Dendritic cell treated with granulocyte-macrophage colony-stimulating factor and Interleukin-4, amounts not matched to agents 40 ng/mL and 50 ng/mL, for 4 days (primary cell): ENCODE results near the gene HS1BP3.

Source experiments
- H3K27ac Mint-ChIP-seq: one replicate; pipeline ENCODE4 v1.8.0; 2022; ENCODE audit warnings: mild to moderate bottlenecking, mixed read lengths
- H3K27me3 Mint-ChIP-seq: one replicate; pipeline ENCODE4 v1.8.0; 2022; ENCODE audit warnings: mild to moderate bottlenecking, mixed read lengths
- H3K36me3 Mint-ChIP-seq: one replicate; pipeline ENCODE4 v1.8.0; 2022; ENCODE audit warnings: low read depth, mixed read lengths
- H3K4me1 Mint-ChIP-seq: one replicate; pipeline ENCODE4 v1.8.0; 2022; ENCODE audit warnings: low read depth, mixed read lengths
- H3K4me3 Mint-ChIP-seq: one replicate; pipeline ENCODE4 v1.8.0; 2022; ENCODE audit warnings: mild to moderate bottlenecking, moderate library complexity, mixed read lengths
- H3K9me3 Mint-ChIP-seq: one replicate; pipeline ENCODE4 v1.8.0; 2022; ENCODE audit warnings: mixed read lengths
- intact Hi-C: fragments of 100-400 bp; cut with micrococcal nuclease; formaldehyde crosslinking; loops from one replicate; pipeline ENCODE4 v1.15.0; 2022

Gene HS1BP3

GRCh38 chr2:20578266-20578894 lies 72.5 kb downstream of the HS1BP3 start:
- Mint-ChIP-seq H3K27me3 (no peaks in the 10 kb centered on the region), H3K9me3 (no peaks in the 10 kb centered on the region), H3K4me3 (no peak overlapping the region), H3K4me1 (peaks cover 12% of the 10 kb centered on the region), H3K36me3 (no peaks in the 10 kb centered on the region), H3K27ac (no peak overlapping the region)
- intact Hi-C loops: no loop called here

DNA sequence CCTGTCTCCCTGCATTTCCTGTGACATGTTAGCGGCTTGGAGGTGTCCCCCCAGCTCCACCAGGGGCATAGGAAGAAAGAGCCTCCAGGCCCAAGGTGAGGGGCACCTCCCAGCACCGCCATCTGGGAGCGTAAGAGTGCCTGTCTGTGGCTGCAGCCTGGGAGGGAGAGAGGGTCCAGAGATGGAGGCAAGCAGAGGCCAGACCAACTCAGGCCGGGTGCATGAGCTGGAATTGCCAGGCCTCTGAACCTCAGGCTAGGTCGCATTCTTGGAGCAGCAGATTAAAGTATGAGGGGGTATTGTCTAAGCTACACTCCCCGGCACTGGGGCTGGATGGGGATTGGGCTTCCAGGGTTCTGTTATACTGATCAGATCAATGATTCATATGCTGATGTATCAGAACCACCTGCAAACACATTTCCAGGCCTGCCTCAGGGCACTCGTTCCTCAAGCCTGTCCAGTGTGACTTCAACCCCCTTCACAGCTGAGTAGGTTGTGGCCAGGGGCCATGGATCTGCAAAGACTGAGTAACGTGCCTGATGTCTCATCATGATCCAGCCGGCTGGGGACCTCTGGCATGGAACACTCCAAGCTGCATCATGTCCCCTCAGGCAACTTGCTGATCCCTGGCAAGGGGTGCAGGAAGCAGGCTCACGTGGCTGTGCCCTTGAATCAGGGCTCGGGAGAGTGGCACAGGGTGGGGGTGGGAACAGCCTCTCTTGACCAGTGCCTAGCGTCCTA lies 73.2 kb downstream of the HS1BP3 start:
- H3K27ac Mint-ChIP-seq: no peak overlapping the region
- no peaks in the 10 kb centered on the region for H3K27me3 Mint-ChIP-seq
- peaks cover 12% of the 10 kb centered on the region for H3K4me1 Mint-ChIP-seq
- H3K36me3 Mint-ChIP-seq: no peaks in the 10 kb centered on the region
- no peak overlapping the region for H3K4me3 Mint-ChIP-seq
- H3K9me3 Mint-ChIP-seq: no peaks in the 10 kb centered on the region
- intact Hi-C loops: no loop called here

DNA sequence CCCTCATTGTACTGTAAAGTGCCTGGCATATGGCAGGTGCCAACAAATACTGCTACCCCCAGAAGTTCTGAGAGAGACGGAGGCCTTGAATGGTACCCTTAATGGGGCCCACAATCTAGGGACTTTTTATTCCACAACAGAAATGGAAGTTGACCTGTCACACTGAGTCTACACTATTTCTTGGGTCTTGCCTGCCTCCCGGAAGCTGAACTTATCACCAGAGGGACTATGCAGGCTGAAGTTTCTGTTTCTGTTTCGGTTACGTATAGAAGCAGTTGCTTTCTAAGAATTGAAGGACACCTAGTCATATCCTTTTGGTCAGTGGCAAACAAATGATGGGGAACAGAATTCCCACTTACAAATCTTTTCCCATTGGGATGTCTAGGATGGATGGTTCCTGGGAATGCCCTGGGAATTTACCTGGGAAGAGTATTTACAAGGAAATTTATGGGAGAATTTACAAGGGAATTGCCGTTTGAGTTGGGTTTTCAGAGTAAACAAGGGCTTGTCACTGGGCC lies 74.2 kb downstream of the HS1BP3 start:
- no peaks in the 10 kb centered on the region for H3K36me3 Mint-ChIP-seq
- intact Hi-C loops: no loop called here

DNA sequence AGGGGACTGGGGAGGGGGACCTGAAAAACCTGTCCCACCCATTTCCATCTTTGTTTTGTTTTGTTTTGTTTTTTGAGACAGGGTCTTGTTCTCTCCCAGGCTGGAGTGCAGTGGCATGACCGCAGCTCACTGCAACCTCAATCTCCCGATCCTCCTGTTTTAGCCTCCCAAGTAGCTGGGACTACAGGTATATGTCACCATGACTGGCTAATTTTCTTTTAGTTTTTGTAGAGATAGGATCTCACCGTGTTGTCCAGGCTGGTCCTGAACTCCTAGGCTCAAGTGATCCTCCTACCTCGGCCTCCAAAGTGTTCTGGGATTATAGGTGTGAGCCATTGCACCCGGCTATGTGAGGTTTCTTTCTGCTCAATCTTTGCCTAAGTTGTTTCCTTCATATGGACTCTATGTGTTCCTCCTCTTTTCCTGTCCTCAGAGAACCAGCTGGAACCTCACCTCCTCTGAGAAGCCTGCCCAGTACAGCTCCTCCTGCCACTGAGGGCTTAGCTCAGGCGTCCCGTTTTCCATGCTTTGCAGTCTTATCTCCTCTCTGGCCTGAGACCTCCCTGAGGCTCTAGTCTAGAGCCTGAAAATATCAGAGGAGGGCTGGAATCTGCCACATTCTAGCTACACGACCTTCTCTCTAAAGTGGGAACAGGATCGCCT lies 74.8 kb downstream of the HS1BP3 start:
- H3K27ac Mint-ChIP-seq: peak overlapping the region; percentile 45
- no peak overlapping the region for H3K4me3 Mint-ChIP-seq
- peaks cover 12% of the 10 kb centered on the region for H3K4me1 Mint-ChIP-seq
- no peaks in the 10 kb centered on the region for H3K27me3 Mint-ChIP-seq
- no peaks in the 10 kb centered on the region for H3K36me3 Mint-ChIP-seq
- no peaks in the 10 kb centered on the region for H3K9me3 Mint-ChIP-seq
- intact Hi-C loops: no loop called here

More for the DNA sequence above, 74.2 kb downstream of the HS1BP3 start:
- Mint-ChIP-seq H3K4me1 (peaks cover 12% of the 10 kb centered on the region), H3K27me3 (no peaks in the 10 kb centered on the region), H3K4me3 (peak overlapping the region; percentile 14), H3K27ac (peak overlapping the region; percentile 45), H3K9me3 (no peaks in the 10 kb centered on the region)

DNA sequence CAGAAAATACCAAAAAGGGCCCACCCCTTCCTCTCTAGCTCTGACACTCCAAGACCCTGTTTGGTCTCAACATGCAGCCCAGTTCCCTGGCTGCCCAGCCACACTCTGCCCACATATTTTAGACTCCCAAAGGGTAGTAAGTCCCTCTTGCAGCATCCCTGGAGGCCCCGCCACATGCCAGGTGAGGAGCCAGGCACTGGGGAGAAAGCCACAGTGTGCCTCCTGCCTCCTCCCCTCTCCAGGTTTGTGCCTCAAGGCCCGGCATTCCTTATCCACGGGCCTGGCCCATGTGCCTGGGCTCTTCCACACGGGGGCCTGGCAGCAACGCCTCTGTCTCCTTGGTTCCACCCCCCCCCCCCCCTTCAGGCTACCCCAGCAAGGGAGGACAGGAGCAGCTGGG lies 75.5 kb downstream of the HS1BP3 start:
- no peak overlapping the region for H3K27ac Mint-ChIP-seq
- intact Hi-C loops: no loop called here

GRCh38 chr2:20574930-20575329 lies 76.0 kb downstream of the HS1BP3 start:
- no peak overlapping the region for H3K27ac Mint-ChIP-seq
- intact Hi-C loops: no loop called here
- no peaks in the 10 kb centered on the region for H3K9me3 Mint-ChIP-seq
- no peaks in the 10 kb centered on the region for H3K36me3 Mint-ChIP-seq
- no peak overlapping the region for H3K4me3 Mint-ChIP-seq
- H3K4me1 Mint-ChIP-seq: peaks cover 12% of the 10 kb centered on the region
- H3K27me3 Mint-ChIP-seq: no peaks in the 10 kb centered on the region

More for the DNA sequence above, 75.5 kb downstream of the HS1BP3 start:
- no peak overlapping the region for H3K4me3 Mint-ChIP-seq
- H3K4me1 Mint-ChIP-seq: peaks cover 12% of the 10 kb centered on the region
- no peaks in the 10 kb centered on the region for H3K36me3 Mint-ChIP-seq
- no peaks in the 10 kb centered on the region for H3K27me3 Mint-ChIP-seq
- H3K9me3 Mint-ChIP-seq: no peaks in the 10 kb centered on the region

GRCh38 chr2:20574423-20574911 lies 76.4 kb downstream of the HS1BP3 start:
- intact Hi-C loops: no loop called here

DNA sequence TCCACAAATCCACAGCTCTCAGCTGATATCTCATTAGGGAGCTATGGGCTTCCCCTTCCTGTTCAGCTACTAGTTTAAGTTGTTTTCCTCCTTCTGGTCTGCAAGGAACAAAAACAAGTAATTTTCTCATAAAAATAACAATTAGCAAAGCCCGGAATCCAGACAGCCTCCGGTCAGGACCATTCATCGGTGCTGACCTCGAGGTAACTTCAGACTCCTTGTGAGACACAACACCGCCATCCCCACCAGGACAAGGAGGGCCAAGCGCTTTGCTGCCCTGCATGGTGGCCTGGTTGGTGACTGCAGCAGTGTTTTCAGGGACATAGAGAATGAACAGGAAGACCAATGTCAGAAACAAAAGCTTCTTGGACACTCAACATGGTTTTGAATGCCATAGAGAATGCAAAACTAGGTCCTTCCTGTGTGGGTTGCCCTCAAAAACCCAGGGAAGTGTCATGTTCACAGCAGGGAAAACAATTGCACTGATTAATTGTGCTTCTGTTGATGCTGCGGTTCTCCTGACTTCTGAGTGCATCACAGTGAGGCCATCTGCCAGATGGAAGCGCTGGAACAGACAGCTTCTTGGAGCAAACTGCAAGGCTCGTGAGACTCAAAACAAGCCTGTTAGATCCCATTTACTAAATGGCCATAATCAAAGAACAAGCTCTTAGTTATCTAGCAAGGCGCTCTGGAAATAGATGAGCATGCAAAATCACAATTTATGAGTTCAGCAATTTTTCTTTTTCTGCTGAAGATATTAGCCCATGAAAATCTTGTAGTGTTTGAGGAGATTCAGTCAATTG lies 77.1 kb downstream of the HS1BP3 start:
- Mint-ChIP-seq H3K4me1 (peaks cover 12% of the 10 kb centered on the region), H3K27ac (no peak overlapping the region), H3K27me3 (no peaks in the 10 kb centered on the region), H3K9me3 (no peaks in the 10 kb centered on the region), H3K36me3 (no peaks in the 10 kb centered on the region), H3K4me3 (no peak overlapping the region)
- intact Hi-C loops: no loop called here

More at GRCh38 chr2:20574423-20574911, 76.4 kb downstream of the HS1BP3 start:
- Mint-ChIP-seq H3K4me1 (peaks cover 12% of the 10 kb centered on the region), H3K36me3 (no peaks in the 10 kb centered on the region), H3K27me3 (no peaks in the 10 kb centered on the region), H3K4me3 (no peak overlapping the region), H3K9me3 (no peaks in the 10 kb centered on the region), H3K27ac (no peak overlapping the region)

DNA sequence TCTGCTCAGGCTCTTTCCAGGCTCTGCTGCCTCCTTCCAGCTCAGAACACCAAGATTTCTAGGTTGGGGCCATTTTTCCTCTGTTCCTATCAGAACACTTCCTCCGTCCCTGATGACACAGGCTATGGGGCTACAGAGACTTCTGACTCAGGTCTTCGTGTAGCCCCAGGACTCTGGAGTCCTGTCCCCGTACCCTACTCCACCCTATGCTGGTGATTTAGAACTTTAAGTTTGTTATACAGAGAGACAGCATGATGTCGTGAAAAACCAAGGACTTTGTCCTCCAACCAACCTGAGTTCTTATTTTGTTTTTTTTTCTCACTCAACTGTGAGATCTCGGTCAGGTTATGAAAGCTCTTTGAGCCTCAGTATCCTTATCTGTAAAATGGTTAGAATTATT lies 78.7 kb downstream of the HS1BP3 start:
- no peak overlapping the region for H3K27ac Mint-ChIP-seq
- H3K9me3 Mint-ChIP-seq: no peaks in the 10 kb centered on the region
- intact Hi-C loops: no loop called here
- H3K4me1 Mint-ChIP-seq: peaks cover 11% of the 10 kb centered on the region
- no peak overlapping the region for H3K4me3 Mint-ChIP-seq
- no peaks in the 10 kb centered on the region for H3K36me3 Mint-ChIP-seq
- H3K27me3 Mint-ChIP-seq: no peaks in the 10 kb centered on the region

DNA sequence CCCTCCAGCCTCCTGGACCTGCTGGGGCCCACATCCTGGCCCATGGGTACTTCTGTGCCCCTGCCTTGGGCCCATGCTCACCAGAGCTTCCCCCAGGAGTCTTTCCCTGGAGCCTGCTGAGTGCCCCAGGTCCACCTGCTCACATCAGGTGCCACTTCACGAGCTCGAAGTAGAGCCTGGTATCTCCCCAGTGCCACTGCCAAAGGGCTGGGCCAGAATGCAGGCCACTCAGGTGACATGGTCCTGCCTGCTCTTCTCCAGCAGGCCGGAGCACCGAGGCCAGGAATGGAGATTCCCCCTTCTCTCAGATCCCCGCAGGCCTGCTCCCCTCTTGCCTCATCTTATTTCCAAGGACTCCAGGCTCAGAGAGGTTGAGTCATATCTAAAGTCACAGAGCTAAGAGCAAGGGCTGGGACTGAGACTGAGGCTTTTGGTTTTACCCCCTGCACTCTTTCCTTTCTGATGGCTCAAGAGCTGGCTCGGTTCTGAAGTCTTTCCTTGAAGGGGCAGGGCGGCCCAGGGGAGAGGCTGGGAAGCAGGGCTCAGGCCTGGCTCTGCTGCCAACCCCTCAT lies 79.2 kb downstream of the HS1BP3 start:
- no peaks in the 10 kb centered on the region for H3K9me3 Mint-ChIP-seq
- intact Hi-C loops: no loop called here
- no peak overlapping the region for H3K4me3 Mint-ChIP-seq
- no peak overlapping the region for H3K27ac Mint-ChIP-seq
- no peaks in the 10 kb centered on the region for H3K27me3 Mint-ChIP-seq
- peaks cover 6% of the 10 kb centered on the region for H3K4me1 Mint-ChIP-seq
- H3K36me3 Mint-ChIP-seq: no peaks in the 10 kb centered on the region

DNA sequence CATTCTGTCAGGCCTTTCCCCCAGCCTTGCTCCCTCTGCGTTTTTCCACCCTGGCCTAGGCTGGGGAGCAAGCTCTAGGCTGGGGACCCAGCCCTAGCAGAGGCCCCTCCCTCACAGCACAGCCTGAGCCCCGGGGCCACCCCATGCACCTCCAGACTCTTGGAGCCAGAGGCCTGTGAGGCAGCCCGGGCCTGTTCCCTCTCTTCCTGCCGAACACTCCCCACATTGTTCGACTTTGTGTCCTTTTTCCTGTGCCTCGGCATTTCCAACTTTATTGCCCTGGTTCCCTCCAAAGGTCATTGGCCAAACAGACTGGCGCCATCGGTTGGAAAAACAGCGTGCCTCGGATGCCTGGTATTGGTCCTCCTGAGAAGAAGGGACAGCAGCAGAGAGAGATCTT lies 79.7 kb downstream of the HS1BP3 start:
- no peaks in the 10 kb centered on the region for H3K9me3 Mint-ChIP-seq
- peaks cover 1% of the 10 kb centered on the region for H3K4me1 Mint-ChIP-seq
- H3K36me3 Mint-ChIP-seq: no peaks in the 10 kb centered on the region
- intact Hi-C loops: no loop called here
- H3K4me3 Mint-ChIP-seq: no peak overlapping the region
- no peaks in the 10 kb centered on the region for H3K27me3 Mint-ChIP-seq
- H3K27ac Mint-ChIP-seq: no peak overlapping the region

- Mint-ChIP-seq H3K27ac (no peak overlapping the region), H3K9me3 (no peaks in the 10 kb centered on the region), H3K4me3 (no peak overlapping the region), H3K4me1 (no peaks in the 10 kb centered on the region), H3K27me3 (peaks cover 4% of the 10 kb centered on the region), H3K36me3 (no peaks in the 10 kb centered on the region)
- intact Hi-C loops: no loop called here
Measured at GRCh38 chr2:20570249-20570648, 80.6 kb downstream of the HS1BP3 start.

DNA sequence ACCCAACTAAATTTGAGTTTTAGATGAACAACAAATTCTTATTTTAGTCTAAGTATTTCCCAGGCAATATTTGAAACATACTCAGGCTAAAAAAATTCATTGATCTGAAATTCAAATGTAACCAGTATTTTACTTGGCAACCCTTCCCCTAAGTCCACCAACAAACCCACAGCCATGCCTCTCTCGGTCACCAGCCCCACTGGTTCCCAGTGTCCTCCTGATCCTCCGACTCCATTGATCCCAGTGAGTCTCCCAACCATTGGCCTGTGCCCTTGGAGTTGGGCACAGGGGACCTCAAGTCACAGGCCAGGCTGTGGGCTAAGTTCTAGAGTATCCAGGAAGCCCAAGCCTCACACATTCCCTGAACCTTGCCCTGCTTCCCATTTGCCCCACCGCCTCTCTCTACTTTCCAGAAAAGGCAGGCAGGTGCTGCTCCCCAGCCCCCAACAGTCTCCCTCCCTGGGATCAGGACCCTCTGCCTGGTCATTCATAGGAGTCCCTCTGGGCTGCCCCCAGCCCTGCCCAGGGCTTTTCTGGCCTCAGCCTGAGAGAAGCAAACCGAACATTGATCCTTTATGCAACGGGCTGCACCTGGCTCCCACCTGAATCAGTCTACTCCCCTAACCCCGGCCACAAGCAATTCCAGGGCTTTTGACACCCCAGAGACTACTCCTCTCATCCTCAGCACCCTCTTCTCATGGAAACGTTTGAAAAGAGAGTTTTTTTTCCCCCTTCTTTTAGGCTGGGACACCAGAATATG lies 81.3 kb downstream of the HS1BP3 start:
- Mint-ChIP-seq H3K27me3 (peaks cover 7% of the 10 kb centered on the region), H3K4me1 (no peaks in the 10 kb centered on the region), H3K4me3 (no peak overlapping the region), H3K27ac (no peak overlapping the region), H3K36me3 (no peaks in the 10 kb centered on the region), H3K9me3 (no peaks in the 10 kb centered on the region)
- intact Hi-C loops: no loop called here
